WERI-Rb-1 (cell line): Measurements from ENCODE around the gene ACSF3.
A peak's percentile ranks its signal among the peaks of the same experiment; 100 is the strongest.

Source experiments
- DNase-seq: peaks from one replicate; pipeline ENCODE4 v3.0.0-alpha.2; 2020
- H3K27ac ChIP-seq: fragments of 250-450 bp; sonication (Bioruptor Pico); 2 replicates; pipeline ENCODE4 v1.5.1; 2020; ENCODE audit warnings: mild to moderate bottlenecking, moderate library complexity
- H3K27me3 ChIP-seq: fragments of 250-450 bp; sonication (Bioruptor Pico); 2 replicates; pipeline ENCODE4 v1.5.1; 2021; ENCODE audit warnings: mild to moderate bottlenecking, low read depth, moderate library complexity; ENCODE audit not compliant: insufficient read depth, severe bottlenecking
- H3K36me3 ChIP-seq: fragments of 250-450 bp; sonication (Bioruptor Pico); 2 replicates; pipeline ENCODE4 v1.5.1; 2020; ENCODE audit warnings: mild to moderate bottlenecking, moderate library complexity
- H3K4me3 ChIP-seq: 2 replicates; pipeline ENCODE4 v1.5.1; 2011; ENCODE audit warnings: low read depth, mild to moderate bottlenecking, control low read depth, low read length
- H3K9me3 ChIP-seq: fragments of 250-450 bp; sonication (Bioruptor Pico); 2 replicates; pipeline ENCODE4 v1.5.1; 2021; ENCODE audit warnings: mild to moderate bottlenecking, moderate library complexity; ENCODE audit not compliant: severe bottlenecking
- TF ChIP-seq, protein P1 (sequence below): IDR thresholded peaks from 2 replicates; pipeline ENCODE4 v1.5.1; 2011; ENCODE audit warnings: low read depth, mild to moderate bottlenecking, control low read depth, inconsistent platforms, low read length

Gene ACSF3

DNA sequence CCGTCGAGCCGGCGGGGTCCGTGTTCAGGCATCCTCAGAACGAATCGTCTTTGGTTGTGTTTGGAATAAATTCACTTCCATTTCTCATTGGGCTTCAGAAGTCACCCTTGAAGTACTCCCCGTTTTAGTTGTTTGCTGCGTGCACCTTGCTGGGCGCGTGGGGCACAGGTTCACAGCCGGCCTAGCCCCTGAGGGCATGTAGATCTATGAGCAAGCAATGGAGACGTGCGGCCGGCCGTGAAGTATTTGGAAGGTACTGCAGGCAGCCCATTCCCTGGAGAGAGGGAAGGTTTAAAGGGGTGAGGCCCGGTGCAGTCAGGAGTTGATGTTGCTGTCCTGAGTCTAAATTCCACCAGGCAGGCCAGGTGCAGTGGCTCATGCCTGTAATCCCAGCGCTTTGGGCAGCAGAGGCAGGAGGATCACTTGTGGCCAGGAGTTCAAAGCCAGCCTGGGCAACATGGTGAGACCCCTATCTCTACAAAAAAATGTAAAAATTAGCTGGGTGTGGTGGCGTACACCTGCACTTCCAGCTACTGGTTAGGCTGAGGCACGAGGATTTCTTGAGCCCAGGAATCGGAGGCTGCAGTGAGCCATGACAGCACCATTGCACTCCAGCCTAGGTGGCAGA, 714 bp downstream of the ACSF3 start:
- H3K27ac ChIP-seq = no peak overlapping the region

GRCh38 chr16:89094880-89095258, 1.2 kb downstream of the ACSF3 start:
- H3K36me3 ChIP-seq = no peaks in the 10 kb centered on the region
- TF ChIP-seq, protein P1, sequence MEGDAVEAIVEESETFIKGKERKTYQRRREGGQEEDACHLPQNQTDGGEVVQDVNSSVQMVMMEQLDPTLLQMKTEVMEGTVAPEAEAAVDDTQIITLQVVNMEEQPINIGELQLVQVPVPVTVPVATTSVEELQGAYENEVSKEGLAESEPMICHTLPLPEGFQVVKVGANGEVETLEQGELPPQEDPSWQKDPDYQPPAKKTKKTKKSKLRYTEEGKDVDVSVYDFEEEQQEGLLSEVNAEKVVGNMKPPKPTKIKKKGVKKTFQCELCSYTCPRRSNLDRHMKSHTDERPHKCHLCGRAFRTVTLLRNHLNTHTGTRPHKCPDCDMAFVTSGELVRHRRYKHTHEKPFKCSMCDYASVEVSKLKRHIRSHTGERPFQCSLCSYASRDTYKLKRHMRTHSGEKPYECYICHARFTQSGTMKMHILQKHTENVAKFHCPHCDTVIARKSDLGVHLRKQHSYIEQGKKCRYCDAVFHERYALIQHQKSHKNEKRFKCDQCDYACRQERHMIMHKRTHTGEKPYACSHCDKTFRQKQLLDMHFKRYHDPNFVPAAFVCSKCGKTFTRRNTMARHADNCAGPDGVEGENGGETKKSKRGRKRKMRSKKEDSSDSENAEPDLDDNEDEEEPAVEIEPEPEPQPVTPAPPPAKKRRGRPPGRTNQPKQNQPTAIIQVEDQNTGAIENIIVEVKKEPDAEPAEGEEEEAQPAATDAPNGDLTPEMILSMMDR = no peak
- H3K27me3 ChIP-seq = no peaks in the 10 kb centered on the region
- peak overlapping the region; percentile 62; the same call in 1 of the 2 replicates for H3K4me3 ChIP-seq
- DNase-seq = no peak
- no peak overlapping the region for H3K27ac ChIP-seq
- no peaks in the 10 kb centered on the region for H3K9me3 ChIP-seq

More for the DNA sequence above, 714 bp downstream of the ACSF3 start:
- DNase-seq = no peak
- Histone ChIP-seq H3K27me3 (no peaks in the 10 kb centered on the region), H3K4me3 (peak overlapping the region; percentile 62), H3K9me3 (no peaks in the 10 kb centered on the region), H3K36me3 (no peaks in the 10 kb centered on the region)
- TF ChIP-seq, protein P1 = no peak

DNA sequence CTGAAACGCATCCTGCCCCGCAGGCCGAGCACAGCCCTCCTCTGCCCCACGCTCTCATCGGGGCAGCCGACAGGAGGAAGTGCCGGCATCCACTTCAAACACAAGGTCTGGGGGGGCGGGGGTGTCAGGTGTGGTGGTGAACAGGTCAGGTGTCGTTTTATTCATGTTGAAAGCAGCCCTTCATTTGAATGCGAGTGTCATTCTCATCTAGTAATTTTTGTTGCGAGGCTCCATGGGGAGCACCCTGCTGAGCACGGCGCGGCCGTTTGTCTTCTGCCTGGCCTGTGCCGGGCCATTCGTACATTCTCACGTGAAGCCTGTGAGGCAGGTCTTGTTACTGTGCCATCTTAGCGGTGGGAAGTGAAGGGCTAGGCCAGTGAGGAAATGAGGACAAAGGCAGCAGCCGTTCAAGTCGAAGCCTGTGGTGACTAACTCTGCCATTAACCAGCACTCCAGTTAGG, 1.9 kb downstream of the ACSF3 start:
- Histone ChIP-seq H3K4me3 (no peak overlapping the region), H3K27ac (no peak overlapping the region)

DNA sequence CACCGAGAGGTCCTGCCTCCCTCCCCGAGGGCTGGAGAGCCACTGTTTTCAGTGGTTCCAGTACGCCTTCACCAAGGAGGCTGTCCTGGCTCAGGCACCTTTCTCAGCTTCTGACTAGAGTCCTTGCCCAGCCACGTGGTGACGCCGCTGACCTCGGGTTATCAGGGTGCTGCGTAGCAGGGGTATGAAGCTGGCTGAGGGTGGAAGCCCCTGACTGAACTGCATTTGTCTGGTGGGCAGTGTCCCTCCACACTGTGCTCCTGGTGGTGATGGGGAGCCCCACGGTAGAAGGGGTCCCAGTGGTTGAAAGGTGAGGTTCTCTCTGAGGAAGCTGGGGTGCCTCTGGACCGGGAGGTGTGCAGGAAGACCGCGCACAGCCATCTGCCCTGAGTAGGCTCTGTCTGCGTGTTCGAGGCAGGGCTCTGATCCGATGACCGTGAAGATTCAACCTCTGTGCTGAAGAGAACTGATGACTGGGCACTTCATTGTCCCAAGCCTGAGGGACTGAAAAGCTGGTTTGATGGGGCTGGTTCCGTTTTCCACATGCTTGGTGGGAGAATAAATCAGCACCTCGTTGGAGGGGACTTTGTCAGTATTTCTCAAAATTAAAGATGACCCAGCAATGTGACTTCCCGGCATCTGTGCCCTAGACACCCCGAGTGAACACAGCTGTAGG, 2.5 kb downstream of the ACSF3 start:
- Histone ChIP-seq H3K9me3 (no peaks in the 10 kb centered on the region), H3K27me3 (no peaks in the 10 kb centered on the region), H3K36me3 (no peaks in the 10 kb centered on the region), H3K4me3 (no peak overlapping the region), H3K27ac (no peak overlapping the region)
- TF ChIP-seq, protein P1 = no peak
- no peak for DNase-seq

More for the DNA sequence above, 1.9 kb downstream of the ACSF3 start:
- TF ChIP-seq, protein P1 = no peak
- no peaks in the 10 kb centered on the region for H3K9me3 ChIP-seq
- H3K27me3 ChIP-seq = no peaks in the 10 kb centered on the region
- no peak for DNase-seq
- H3K36me3 ChIP-seq = no peaks in the 10 kb centered on the region

DNA sequence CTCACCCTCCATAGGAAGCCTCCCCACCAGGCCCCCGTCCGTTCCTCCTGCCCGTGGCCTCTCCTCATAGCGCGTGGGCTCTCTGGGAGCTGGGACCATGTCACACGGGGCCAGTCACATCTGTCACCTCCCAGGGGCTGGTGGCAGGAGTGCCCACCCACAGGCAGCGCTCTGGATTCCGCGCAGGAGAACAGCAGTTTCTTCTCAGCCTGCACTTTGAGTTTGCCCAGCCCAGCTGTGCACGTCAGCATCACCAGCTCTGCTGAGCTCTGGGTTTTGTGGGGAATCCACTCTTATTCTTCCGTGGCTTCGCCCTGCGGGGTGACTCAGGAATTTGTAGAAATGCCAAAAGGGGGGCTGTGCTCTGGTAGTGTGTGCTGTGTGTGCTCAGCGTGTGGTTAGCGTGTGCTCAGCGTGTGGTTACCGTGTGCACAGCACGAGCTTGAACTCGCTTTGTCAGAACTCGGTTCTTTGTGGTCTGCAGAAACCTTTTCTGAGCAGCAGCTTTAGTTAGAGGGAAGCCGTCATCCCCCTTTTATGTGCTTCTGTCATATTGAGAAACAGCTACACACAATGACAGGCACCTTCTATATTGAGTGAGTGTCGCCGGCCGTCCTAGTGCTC, 3.2 kb downstream of the ACSF3 start:
- no peaks in the 10 kb centered on the region for H3K36me3 ChIP-seq
- H3K4me3 ChIP-seq = no peak overlapping the region
- H3K27me3 ChIP-seq = no peaks in the 10 kb centered on the region
- DNase-seq = no peak
- no peak overlapping the region for H3K27ac ChIP-seq
- TF ChIP-seq, protein P1 = no peak
- no peaks in the 10 kb centered on the region for H3K9me3 ChIP-seq
